Esophagus squamous epithelium (tissue), 5 donors: ENCODE data around the gene DUSP14. TPM values are rescaled to one million over a fixed set of nuclear protein-coding genes. Genes with fewer than 3 reads are reported as not detected.
"Not testable (repeated sequence)": the region's sequence is repeated elsewhere in the genome, so short reads cannot be mapped to it uniquely, and the experiment has no call there.

Experiments
- DNase-seq: peaks from one replicate; lab custom pipeline; 2025; lab: John Stamatoyannopoulos, UW
- H3K27ac ChIP-seq, 4 donors: fragments of 200-600 bp; sonication (generic); one replicate each; pipeline ENCODE4 v1.5.1; 2016 to 2019; ENCODE audit warnings: mild to moderate bottlenecking in 1 of 4
- H3K27me3 ChIP-seq, 4 donors: fragments of 200-600 bp; sonication (generic); 1 replicate in 3 of 4; 2 replicates in 1 of 4; pipeline versions ENCODE4 v1.5.1 to v1.6.0; 2017 to 2021; ENCODE audit warnings: antibody characterized with exemption in 1 of 4
- H3K36me3 ChIP-seq, 3 donors: fragments of 200-600 bp; sonication (generic); one replicate each; pipeline ENCODE4 v1.5.1; 2016 to 2019
- H3K4me1 ChIP-seq, 3 donors: fragments of 200-600 bp; sonication (generic); one replicate each; pipeline ENCODE4 v1.5.1; 2017 to 2019
- H3K4me3 ChIP-seq, 4 donors: fragments of 200-600 bp; sonication (generic); 1 replicate in 3 of 4; 2 replicates in 1 of 4; pipeline ENCODE4 v1.5.1; 2016 to 2019; ENCODE audit warnings: mild to moderate bottlenecking in 2 of 4, moderate library complexity in 1 of 4
- H3K9me3 ChIP-seq, 3 donors: fragments of 200-600 bp; sonication (generic); one replicate each; pipeline ENCODE4 v1.5.1; 2016 to 2019
- POLR2A ChIP-seq, 4 donors: fragments of 450-650 bp; IDR thresholded peaks; one replicate each; pipeline ENCODE4 v1.6.1; 2017; ENCODE audit warnings: antibody characterized with exemption in 4 of 4, mild to moderate bottlenecking in 4 of 4, moderate library complexity in 3 of 4
- WGBS, 2 donors: methylation state at CpG; one replicate each; pipeline ENCODE4 v1.1.5; 2018; 5-methylcytosine and 5-hydroxymethylcytosine counted together
- intact Hi-C: fragments of 100-400 bp; cut with DNase I; formaldehyde crosslinking; loops from one replicate; pipeline ENCODE4 v1.15.0; 2022
- total RNA-seq, 4 donors: library from RNA; depleted of rRNA; stranded (reverse); fragments of >200 nt; gene quantifications; one replicate each; pipeline ENCODE4 v1.1.0, GENCODE V29; 2016
- TF ChIP-seq, protein P1 (sequence below), 6 experiments: fragments of 450-650 bp in 4 of 6; fragments of 200-600 bp in 2 of 6; sonication (generic) in 2 of 6; IDR thresholded peaks; one replicate each; pipeline ENCODE4 v1.5.1; 2016 to 2019; ENCODE audit warnings: antibody characterized with exemption in 6 of 6, mild to moderate bottlenecking in 4 of 6, moderate library complexity in 4 of 6
- donor health status: DM: yes; HTN: yes; CAD: no.

Gene DUSP14, protein sequence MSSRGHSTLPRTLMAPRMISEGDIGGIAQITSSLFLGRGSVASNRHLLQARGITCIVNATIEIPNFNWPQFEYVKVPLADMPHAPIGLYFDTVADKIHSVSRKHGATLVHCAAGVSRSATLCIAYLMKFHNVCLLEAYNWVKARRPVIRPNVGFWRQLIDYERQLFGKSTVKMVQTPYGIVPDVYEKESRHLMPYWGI
- 10 to 100 TPM; 11.4 to 28.8 (median 20.4) TPM for total RNA-seq

DNA sequence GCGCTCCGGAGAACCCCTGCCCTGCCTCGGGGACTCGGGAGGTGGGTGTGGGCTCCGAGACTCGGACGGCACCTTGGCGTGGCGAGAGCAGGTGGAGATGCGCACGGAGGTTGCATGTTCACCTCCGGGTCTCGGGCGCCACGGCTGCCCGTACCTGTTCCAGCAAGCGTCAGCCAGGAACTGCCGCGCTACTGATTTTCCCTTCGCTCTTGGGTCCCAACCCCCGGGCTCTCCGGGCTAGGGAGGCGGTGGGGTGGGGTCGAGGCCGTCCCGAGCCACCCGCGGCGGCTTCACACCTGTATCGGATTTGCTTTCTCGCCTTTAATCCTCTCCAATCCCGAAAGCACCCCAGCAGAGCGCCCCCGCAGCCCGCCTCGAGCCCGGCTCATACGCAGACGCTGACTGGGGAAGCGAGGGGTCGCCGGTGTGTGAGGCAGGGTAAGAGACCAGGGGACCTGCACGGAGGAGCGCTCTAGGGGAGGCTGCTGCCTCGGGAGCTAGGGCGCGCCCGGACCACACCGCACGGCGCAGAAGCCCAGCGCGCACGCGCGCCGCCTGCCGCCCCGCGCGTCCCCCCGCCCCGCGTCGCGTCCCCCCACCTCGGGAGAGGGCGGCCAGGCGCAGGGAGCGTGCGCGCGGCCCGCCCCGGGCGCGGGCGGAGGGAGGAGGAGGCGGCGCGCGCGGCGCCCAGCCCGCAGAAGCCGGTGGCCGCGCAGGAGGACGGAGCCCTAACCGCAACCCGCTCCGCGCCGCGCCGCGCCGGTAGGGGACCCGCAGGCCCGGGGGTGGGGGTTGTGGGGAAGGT, at the start of gene DUSP14:
TSS of gene DUSP14 (plus strand) at position 695 of the 805 bp plus-strand sequence. CDS start 22,382 bp downstream, outside the sequence.
- H3K4me1 ChIP-seq: peaks cover 19 to 71% (median 26%) of the 10 kb centered on the region in 3 donors
- H3K27ac ChIP-seq: peak within 1 kb of the TSS; percentile 90 to 97 (median 92)
- H3K4me3 ChIP-seq: peak within 1 kb of the TSS; percentile 74 to 91 (median 84)
- intact Hi-C loops: no loop called here
- no peaks in the 10 kb centered on the region for H3K9me3 ChIP-seq
- no peaks in the 10 kb centered on the region for H3K27me3 ChIP-seq
- TF ChIP-seq, protein P1, sequence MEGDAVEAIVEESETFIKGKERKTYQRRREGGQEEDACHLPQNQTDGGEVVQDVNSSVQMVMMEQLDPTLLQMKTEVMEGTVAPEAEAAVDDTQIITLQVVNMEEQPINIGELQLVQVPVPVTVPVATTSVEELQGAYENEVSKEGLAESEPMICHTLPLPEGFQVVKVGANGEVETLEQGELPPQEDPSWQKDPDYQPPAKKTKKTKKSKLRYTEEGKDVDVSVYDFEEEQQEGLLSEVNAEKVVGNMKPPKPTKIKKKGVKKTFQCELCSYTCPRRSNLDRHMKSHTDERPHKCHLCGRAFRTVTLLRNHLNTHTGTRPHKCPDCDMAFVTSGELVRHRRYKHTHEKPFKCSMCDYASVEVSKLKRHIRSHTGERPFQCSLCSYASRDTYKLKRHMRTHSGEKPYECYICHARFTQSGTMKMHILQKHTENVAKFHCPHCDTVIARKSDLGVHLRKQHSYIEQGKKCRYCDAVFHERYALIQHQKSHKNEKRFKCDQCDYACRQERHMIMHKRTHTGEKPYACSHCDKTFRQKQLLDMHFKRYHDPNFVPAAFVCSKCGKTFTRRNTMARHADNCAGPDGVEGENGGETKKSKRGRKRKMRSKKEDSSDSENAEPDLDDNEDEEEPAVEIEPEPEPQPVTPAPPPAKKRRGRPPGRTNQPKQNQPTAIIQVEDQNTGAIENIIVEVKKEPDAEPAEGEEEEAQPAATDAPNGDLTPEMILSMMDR (IDR thresholded peaks at IDR 0.05): no peak
- peak in 2 of 4 donors; percentile 57 to 64 for TF ChIP-seq POLR2A (IDR thresholded peaks at IDR 0.05)
- WGBS, 2 donors: 0% methylated on average over 2 to 4 of the region's 100 CpGs
- DNase-seq: no peak
- no peaks in the 10 kb centered on the region for H3K36me3 ChIP-seq

DNA sequence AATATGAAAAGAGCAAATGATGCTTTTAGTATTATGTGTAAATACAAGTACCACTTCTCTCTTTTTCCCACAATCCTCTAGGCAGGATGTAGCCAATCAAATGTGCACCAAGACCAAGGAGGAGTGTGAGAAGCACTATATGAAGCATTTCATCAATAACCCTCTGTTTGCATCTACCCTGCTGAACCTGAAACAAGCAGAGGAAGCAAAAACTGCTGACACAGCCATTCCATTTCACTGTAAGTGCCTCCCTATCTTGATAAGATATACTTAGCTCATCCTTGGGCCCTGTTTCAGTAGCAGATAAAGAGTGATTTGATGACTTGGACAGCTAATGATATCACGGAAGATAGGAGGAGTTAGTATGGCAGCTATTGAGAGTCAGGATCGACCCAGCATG, 49.3 kb upstream of the DUSP14 start:
- TF ChIP-seq, protein P1 (IDR thresholded peaks at IDR 0.05): no peak
- no peak for DNase-seq
- Histone ChIP-seq H3K36me3 (peaks cover 6 to 94% (median 21%) of the 10 kb centered on the region in 3 donors), H3K4me3 (no peak overlapping the region), H3K27ac (no peak overlapping the region), H3K27me3 (no peaks in the 10 kb centered on the region), H3K4me1 (peaks cover 0 to 4% (median 0%) of the 10 kb centered on the region in 3 donors), H3K9me3 (no peaks in the 10 kb centered on the region)
- WGBS, 2 donors: 91 to 94% methylated on average over 2 of the region's 2 CpGs
- intact Hi-C loops: no loop called here

DNA sequence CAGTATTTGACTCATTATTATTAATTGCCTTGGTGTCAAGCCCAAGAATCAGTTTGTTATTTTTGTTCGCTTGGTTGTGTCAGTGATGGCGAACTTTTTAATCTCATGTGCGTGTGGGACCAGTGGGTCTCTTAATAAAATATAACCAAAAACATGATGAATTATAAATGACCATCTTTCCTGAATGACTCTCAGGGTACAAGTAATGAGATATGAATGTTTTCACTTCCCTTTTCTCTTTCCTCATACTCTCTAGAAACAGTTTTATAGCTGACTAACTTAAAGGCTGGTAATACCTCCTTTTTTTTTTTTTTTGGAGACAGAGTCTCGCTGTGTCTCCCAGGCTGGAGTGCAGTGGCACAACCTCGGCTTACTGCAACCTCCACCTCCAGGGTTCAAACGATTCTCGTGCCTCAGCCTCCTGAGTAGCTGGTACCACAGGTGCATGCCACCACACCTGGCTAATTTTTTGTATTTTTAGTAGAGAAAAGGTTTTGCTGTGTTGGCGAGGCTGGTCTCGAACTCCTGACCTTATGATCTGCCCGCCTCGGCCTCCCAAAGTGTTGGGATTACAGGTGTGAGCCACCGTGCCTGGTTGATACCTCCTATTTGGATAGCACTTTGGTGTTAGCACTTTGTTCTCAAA, 48.2 kb upstream of the DUSP14 start:
- H3K27me3 ChIP-seq, intact Hi-C loops, H3K9me3 ChIP-seq, H3K4me3 ChIP-seq, H3K27ac ChIP-seq, DNase-seq: not testable (repeated sequence)
- H3K36me3 ChIP-seq: peaks cover 6 to 94% (median 21%) of the 10 kb centered on the region in 3 donors
- peaks cover 0 to 15% (median 0%) of the 10 kb centered on the region in 3 donors for H3K4me1 ChIP-seq
- 80 to 83% methylated on average over 8 to 11 of the region's 12 CpGs for WGBS, 2 donors

DNA sequence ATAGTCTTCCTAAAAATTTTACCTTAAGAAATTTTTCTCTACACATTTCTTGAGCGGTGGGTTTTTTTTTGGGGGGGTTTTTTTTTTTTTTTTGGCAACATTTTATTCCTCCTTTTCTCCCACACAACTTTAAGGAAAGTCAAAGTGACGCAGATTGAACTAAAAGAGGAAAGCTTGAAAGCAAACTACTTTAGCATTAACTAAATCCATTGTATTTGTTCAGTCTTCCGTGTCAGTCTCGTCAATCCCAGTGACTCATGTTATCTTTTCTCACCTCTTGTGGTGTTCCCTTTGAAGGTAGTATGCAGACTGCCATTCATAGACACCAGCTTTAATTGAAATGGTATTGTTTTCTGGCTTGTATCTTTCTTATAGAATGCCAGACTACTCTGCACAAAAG, 43.7 kb upstream of the DUSP14 start:
- WGBS, 2 donors: 32 to 51% methylated on average over 4 of the region's 4 CpGs
- no peak for DNase-seq
- no peaks in the 10 kb centered on the region for H3K27me3 ChIP-seq
- no peaks in the 10 kb centered on the region for H3K9me3 ChIP-seq
- peak overlapping the region in 2 of 4 donors; percentile 55 to 59 for H3K27ac ChIP-seq
- TF ChIP-seq POLR2A (IDR thresholded peaks at IDR 0.05): no peak
- TF ChIP-seq, protein P1 (IDR thresholded peaks at IDR 0.05): no peak
- intact Hi-C loops: no loop called here
- peaks cover 0 to 71% (median 10%) of the 10 kb centered on the region in 3 donors for H3K36me3 ChIP-seq
- peaks cover 3 to 60% (median 6%) of the 10 kb centered on the region in 3 donors for H3K4me1 ChIP-seq
- no peak overlapping the region for H3K4me3 ChIP-seq

DNA sequence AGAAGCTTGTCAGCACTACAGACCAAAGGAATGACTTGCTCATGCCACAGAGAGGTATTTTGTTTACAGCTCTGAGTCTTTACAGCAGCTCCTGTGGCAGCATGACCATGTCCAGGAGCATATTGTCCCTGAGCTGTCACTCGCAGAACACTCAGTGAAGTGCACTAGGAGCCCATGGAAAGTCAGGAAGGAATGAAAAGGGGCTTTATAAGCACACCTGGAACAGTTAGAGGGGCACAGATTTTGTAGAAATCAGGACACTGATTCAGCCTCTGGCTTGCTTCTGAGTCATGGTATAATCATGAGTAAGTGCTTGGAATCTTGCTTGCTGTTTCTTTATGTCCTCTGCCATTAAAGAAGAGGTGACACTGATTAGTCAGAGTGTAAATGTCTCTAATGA, 42.0 kb upstream of the DUSP14 start:
- Histone ChIP-seq H3K36me3 (peaks cover 0 to 55% (median 0%) of the 10 kb centered on the region in 3 donors), H3K27ac (peak overlapping the region in 2 of 4 donors; percentile 30 to 59), H3K4me3 (no peak overlapping the region), H3K27me3 (no peaks in the 10 kb centered on the region), H3K4me1 (peaks cover 3 to 69% (median 6%) of the 10 kb centered on the region in 3 donors), H3K9me3 (no peaks in the 10 kb centered on the region)
- TF ChIP-seq POLR2A (IDR thresholded peaks at IDR 0.05): no peak
- TF ChIP-seq, protein P1 (IDR thresholded peaks at IDR 0.05): no peak
- DNase-seq: no peak
- WGBS, 2 donors: 86 to 88% methylated on average over 1 of the region's 1 CpG
- intact Hi-C loops: no loop called here
